HCT116 (cell line): ENCODE data around the gene KRT36. TPM values are rescaled to one million over a fixed set of nuclear protein-coding genes. Genes with fewer than 3 reads are reported as not detected.

ENCODE experiments used
- ATAC-seq: fragments of 200-7000 bp; cut with Tn5 transposase; 2 replicates; pipeline ENCODE4 v1.9.1; 2020; ENCODE audit warnings: mild to moderate bottlenecking, moderate library complexity
- BruUV-seq: library from RNA; stranded (reverse); fragments of 400-500 nt; replicated peaks from 2 replicates; lab custom pipeline; 2021; lab: Mats Ljungman, UMichigan
- CTCF ChIA-PET: fragments of 300-600 bp; sonication (Branson Sonifier 250); formaldehyde crosslinking; loops from one replicate; lab custom pipeline; 2021; ENCODE audit warnings: antibody characterized with exemption; lab: Charles Lee
- POLR2A ChIA-PET: fragments of 300-600, 350-600 bp; sonication (Branson Sonifier 250); formaldehyde crosslinking; loops from one replicate; lab custom pipeline; 2021; ENCODE audit warnings: antibody characterized with exemption; lab: Charles Lee
- RAD21 ChIA-PET, 2 experiments: fragments of 300-600 bp; sonication (Branson Sonifier 250); formaldehyde crosslinking; loops; one replicate each; lab custom pipeline; 2023; ENCODE audit warnings: low total read pairs in 2 of 2; ENCODE audit not compliant: uncharacterized antibody in 2 of 2, unreplicated experiment in 2 of 2, low non-redundant PET in 1 of 2; lab: Charles Lee
- DNase-seq: peaks from one replicate; pipeline ENCODE4 v3.0.0-alpha.2; 2010; ENCODE audit warnings: low read depth, low spot score
- H2AFZ ChIP-seq: fragments of 200-600 bp; shearing (Covaris generic), sonication (generic); 2 replicates; pipeline ENCODE4 v1.6.1; 2017; ENCODE audit warnings: low read depth, mixed run types, mixed read lengths, antibody characterized with exemption, low read length; ENCODE audit not compliant: poor library complexity, severe bottlenecking
- H3K27ac ChIP-seq: 2 replicates; pipeline ENCODE4 v1.5.1; 2012; ENCODE audit warnings: low read depth, low read length
- H3K27me3 ChIP-seq: fragments of 200-600 bp; sonication (generic); 2 replicates; pipeline ENCODE4 v1.6.1; 2016; ENCODE audit warnings: mixed run types, low read length, mixed read lengths; ENCODE audit not compliant: insufficient read depth
- H3K36me3 ChIP-seq, 2 experiments: fragments of 200-500 bp in 1 of 2; fragments of 200-600 bp in 1 of 2; sonication (Bioruptor generic) in 1 of 2; sonication (generic) in 1 of 2; 2 replicates each; pipeline versions ENCODE4 v1.5.1 to v1.6.1; 2014 to 2016; ENCODE audit warnings: low read length in 2 of 2, inconsistent platforms in 1 of 2, mixed read lengths in 1 of 2, mixed run types in 1 of 2; ENCODE audit not compliant: insufficient read depth in 2 of 2, control insufficient read depth in 1 of 2
- H3K4me1 ChIP-seq, 2 experiments: fragments of 200-600 bp in 1 of 2; sonication (generic) in 1 of 2; 2 replicates each; pipeline versions ENCODE4 v1.5.1 to v1.6.1; 2012 to 2017; ENCODE audit warnings: low read length in 2 of 2, inconsistent platforms in 1 of 2, mild to moderate bottlenecking in 1 of 2, mixed read lengths in 1 of 2, mixed run types in 1 of 2, moderate library complexity in 1 of 2; ENCODE audit not compliant: insufficient read depth in 2 of 2, control insufficient read depth in 1 of 2
- H3K4me2 ChIP-seq: fragments of 200-600 bp; sonication (generic); 2 replicates; pipeline ENCODE4 v1.6.1; 2017; ENCODE audit warnings: mixed run types, low read length, mixed read lengths
- H3K4me3 ChIP-seq, 2 experiments: fragments of 200-600 bp in 1 of 2; sonication (generic) in 1 of 2; replicated peaks in 1 of 2; 2 replicates each; pipeline ENCODE4 v1.5.1; 2011 to 2016; ENCODE audit warnings: low read length in 2 of 2, control low read depth in 1 of 2, low read depth in 1 of 2, mild to moderate bottlenecking in 1 of 2, mixed read lengths in 1 of 2, mixed run types in 1 of 2
- H3K79me2 ChIP-seq: fragments of 200-600 bp; sonication (generic); 2 replicates; pipeline ENCODE4 v1.6.1; 2017; ENCODE audit warnings: mild to moderate bottlenecking, mixed run types, low read length, moderate library complexity, mixed read lengths; ENCODE audit not compliant: insufficient read depth
- H3K9ac ChIP-seq: fragments of 200-600 bp; sonication (generic); 2 replicates; pipeline ENCODE4 v1.6.1; 2016; ENCODE audit warnings: low read length, mixed read lengths
- H3K9me2 ChIP-seq: fragments of 200-600 bp; sonication (generic), shearing (Covaris generic); 2 replicates; pipeline ENCODE4 v1.6.1; 2017; ENCODE audit warnings: mixed run types, mild to moderate bottlenecking, moderate library complexity; ENCODE audit not compliant: insufficient read depth
- H3K9me3 ChIP-seq, 2 experiments: fragments of 200-500 bp in 1 of 2; fragments of 200-600 bp in 1 of 2; sonication (Bioruptor generic) in 1 of 2; sonication (generic) in 1 of 2; 2 replicates each; pipeline ENCODE4 v1.6.1; 2014 to 2017; ENCODE audit warnings: low read length in 2 of 2, mixed read lengths in 2 of 2, inconsistent platforms in 1 of 2, low read depth in 1 of 2, mild to moderate bottlenecking in 1 of 2, mixed run types in 1 of 2, moderate library complexity in 1 of 2; ENCODE audit not compliant: control insufficient read depth in 1 of 2, insufficient read depth in 1 of 2
- H4K20me1 ChIP-seq: fragments of 200-600 bp; sonication (generic), shearing (Covaris generic); 2 replicates; pipeline ENCODE4 v1.6.1; 2017; ENCODE audit warnings: mixed run types, mild to moderate bottlenecking, moderate library complexity; ENCODE audit not compliant: insufficient read depth
- CEBPB ChIP-seq: IDR thresholded peaks from 2 replicates; pipeline ENCODE4 v1.6.1; 2012; ENCODE audit warnings: low read depth
- POLR2AphosphoS5 ChIP-seq: IDR thresholded peaks from 2 replicates; pipeline ENCODE4 v1.6.1; 2011; ENCODE audit warnings: mild to moderate bottlenecking, low read depth, low read length, moderate library complexity
- YY1 ChIP-seq: IDR thresholded peaks from 2 replicates; pipeline ENCODE4 v1.6.1; 2011; ENCODE audit warnings: low read length, low read depth, moderate library complexity, mild to moderate bottlenecking; ENCODE audit not compliant: insufficient replicate concordance; ENCODE audit errors: extremely low read depth
- ZNF274 ChIP-seq: fragments of 200-500 bp; sonication (Bioruptor generic); IDR thresholded peaks from 2 replicates; pipeline ENCODE4 v1.6.1; 2014; ENCODE audit warnings: mild to moderate bottlenecking, low read depth, low read length, inconsistent platforms
- intact Hi-C: fragments of 100-400 bp; cut with micrococcal nuclease; formaldehyde crosslinking; loops from 2 replicates; pipeline ENCODE4 v1.10.0; 2022
- total RNA-seq: library from RNA; stranded (reverse); gene quantifications from one replicate; pipeline ENCODE4 v1.2.1, GENCODE V29; 2021; ENCODE audit not compliant: unreplicated experiment
- TF ChIP-seq, protein P1 (sequence below): IDR thresholded peaks from 2 replicates; pipeline ENCODE4 v1.6.1; 2012
- TF ChIP-seq, protein P2 (sequence below): IDR thresholded peaks from 2 replicates; pipeline ENCODE4 v1.6.1; 2011; ENCODE audit warnings: mild to moderate bottlenecking, low read length, moderate library complexity; ENCODE audit not compliant: insufficient replicate concordance; ENCODE audit errors: extremely low read depth

Gene KRT36
- total RNA-seq, 1 experiment from 2014 or later = not detected

DNA sequence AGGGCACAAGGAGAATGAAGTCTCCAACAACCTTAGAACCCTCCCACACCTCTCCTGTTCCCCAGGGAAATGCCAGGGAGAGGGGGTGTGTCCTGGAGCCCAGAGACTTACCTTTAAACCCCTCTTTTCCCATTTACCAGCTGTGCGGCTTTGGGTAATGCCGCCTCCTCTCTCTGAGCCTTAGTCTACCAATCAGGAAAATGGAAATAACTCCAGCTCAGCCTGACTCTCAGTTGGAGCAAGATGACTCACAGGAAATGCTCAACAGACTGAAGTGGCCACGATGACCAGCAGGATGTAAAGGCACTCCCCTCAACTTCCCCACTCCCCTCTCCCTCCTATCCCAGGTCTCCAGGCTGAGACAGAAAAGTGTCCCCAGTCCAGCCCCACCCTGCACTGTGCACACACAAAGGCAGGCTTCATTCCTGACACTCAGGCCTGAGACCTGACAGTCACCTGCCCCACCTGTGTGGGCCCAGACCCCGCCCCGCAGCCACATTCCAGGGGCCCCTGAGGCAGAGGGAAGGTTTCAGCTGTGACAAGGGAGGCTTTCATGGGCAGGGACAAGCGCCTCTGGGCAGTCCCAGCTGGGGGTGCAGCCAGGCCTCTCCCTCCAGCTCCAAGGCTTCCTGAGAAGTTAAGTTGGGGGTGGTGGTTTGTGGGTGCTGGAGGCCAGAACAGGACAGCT is 32.0 kb upstream of the KRT36 start:
- ChIA-PET CTCF (interaction anchor here (0.7 to 8.9 kb wide), 12 partner anchors 9 to 907 kb away, joined by 3 to 77 read pairs (median 3); no protein-coding TSS in a partner anchor), POLR2A (interaction anchor here (0.9 to 12.9 kb wide), 18 partner anchors 8 to 761 kb away, joined by 3 to 148 read pairs (median 4); partner anchors contain the start of gene EIF1), RAD21 (interaction anchor here (1.1 to 2.8 kb wide), 4 partner anchors 26 to 117 kb away, joined by 3 to 19 read pairs (median 8); no protein-coding TSS in a partner anchor)
- DNase-seq = peak; percentile 97
- Histone ChIP-seq H2AFZ (no peak overlapping the region), H3K27me3 (no peaks in the 10 kb centered on the region), H3K4me2 (peak overlapping the region; percentile 78), H3K4me3 (peak overlapping the region; percentile 36 to 47), H3K9me3 (no peaks in the 10 kb centered on the region), H3K36me3 (peaks cover 3 to 13% of the 10 kb centered on the region in 2 experiments; a peak in 3 of 4 replicates), H3K4me1 (peaks cover 74 to 91% of the 10 kb centered on the region in 2 experiments), H3K9ac (peak overlapping the region; percentile 99), H4K20me1 (no peaks in the 10 kb centered on the region), H3K9me2 (no peaks in the 10 kb centered on the region), H3K27ac (peak overlapping the region; percentile 99), H3K79me2 (peaks cover 15% of the 10 kb centered on the region; the same call in 1 of the 2 replicates)
- BruUV-seq = no TSS peak
- intact Hi-C loops = loop anchor here (1.0 to 2.0 kb wide), 3 partner anchors 27 to 664 kb away; no protein-coding TSS in a partner anchor
- ATAC-seq = peak; percentile 65
- peak; percentile 55 for TF ChIP-seq POLR2AphosphoS5
- no peak for TF ChIP-seq ZNF274
- TF ChIP-seq CEBPB = no peak
- TF ChIP-seq, protein P1, sequence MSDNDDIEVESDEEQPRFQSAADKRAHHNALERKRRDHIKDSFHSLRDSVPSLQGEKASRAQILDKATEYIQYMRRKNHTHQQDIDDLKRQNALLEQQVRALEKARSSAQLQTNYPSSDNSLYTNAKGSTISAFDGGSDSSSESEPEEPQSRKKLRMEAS = no peak
- TF ChIP-seq, protein P2, sequence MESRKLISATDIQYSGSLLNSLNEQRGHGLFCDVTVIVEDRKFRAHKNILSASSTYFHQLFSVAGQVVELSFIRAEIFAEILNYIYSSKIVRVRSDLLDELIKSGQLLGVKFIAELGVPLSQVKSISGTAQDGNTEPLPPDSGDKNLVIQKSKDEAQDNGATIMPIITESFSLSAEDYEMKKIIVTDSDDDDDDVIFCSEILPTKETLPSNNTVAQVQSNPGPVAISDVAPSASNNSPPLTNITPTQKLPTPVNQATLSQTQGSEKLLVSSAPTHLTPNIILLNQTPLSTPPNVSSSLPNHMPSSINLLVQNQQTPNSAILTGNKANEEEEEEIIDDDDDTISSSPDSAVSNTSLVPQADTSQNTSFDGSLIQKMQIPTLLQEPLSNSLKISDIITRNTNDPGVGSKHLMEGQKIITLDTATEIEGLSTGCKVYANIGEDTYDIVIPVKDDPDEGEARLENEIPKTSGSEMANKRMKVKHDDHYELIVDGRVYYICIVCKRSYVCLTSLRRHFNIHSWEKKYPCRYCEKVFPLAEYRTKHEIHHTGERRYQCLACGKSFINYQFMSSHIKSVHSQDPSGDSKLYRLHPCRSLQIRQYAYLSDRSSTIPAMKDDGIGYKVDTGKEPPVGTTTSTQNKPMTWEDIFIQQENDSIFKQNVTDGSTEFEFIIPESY = peak; percentile 51
- peak; percentile 54 for TF ChIP-seq YY1
